Hair follicular keratinocyte (primary cell): ENCODE results near the gene SREBF2. TPM values are rescaled to one million over a fixed set of nuclear protein-coding genes. Genes with fewer than 3 reads are reported as not detected.

Experiments used
- total RNA-seq: library from RNA; depleted of rRNA; stranded (reverse); fragments of >200 nt; gene quantifications from 2 replicates; pipeline ENCODE4 v1.2.3, GENCODE V29; 2015

Gene SREBF2
- total RNA-seq, result 64.7 and 91.4 TPM in 2 replicates

DNA sequence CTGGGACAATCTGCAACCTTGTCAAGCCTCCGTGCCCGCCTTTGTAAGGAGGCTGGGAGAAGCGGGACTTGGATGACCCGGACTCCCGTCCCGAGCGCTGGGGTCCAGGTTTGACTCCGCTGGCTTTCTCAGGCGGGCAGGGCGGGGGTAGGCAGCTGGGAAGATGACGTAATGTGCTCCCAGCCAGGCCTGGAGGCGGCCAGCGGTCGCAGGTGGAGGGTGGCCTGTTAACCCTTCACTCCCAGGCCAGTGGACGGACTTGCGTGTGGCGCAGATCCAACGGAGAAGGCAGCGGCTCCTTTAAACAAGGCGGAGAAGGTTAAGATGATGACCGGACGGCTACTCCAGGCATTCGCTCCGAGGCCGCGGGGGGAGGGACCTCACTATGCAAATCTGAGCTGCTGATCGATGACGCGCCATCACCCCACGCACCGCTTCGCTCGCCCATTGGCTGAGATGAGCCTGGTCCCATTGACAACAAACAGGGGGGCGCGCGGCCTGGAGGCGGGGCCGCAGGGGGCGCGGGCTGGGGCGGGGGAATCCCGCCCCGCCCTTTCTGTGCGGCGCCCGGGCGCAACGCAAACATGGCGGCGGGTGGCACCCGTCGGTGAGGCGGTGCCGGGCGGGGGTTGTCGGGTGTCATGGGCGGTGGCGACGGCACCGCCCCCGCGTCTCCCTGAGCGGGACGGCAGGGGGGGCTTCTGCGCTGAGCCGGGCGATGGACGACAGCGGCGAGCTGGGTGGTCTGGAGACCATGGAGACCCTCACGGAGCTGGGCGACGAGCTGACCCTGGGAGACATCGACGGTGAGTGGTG, at the start of gene SREBF2:
Gene SREBF2, plus strand, starts transcription at position 553 of the 816 bp plus-strand sequence. Its CDS starts 166 bp downstream, at position 719.

DNA sequence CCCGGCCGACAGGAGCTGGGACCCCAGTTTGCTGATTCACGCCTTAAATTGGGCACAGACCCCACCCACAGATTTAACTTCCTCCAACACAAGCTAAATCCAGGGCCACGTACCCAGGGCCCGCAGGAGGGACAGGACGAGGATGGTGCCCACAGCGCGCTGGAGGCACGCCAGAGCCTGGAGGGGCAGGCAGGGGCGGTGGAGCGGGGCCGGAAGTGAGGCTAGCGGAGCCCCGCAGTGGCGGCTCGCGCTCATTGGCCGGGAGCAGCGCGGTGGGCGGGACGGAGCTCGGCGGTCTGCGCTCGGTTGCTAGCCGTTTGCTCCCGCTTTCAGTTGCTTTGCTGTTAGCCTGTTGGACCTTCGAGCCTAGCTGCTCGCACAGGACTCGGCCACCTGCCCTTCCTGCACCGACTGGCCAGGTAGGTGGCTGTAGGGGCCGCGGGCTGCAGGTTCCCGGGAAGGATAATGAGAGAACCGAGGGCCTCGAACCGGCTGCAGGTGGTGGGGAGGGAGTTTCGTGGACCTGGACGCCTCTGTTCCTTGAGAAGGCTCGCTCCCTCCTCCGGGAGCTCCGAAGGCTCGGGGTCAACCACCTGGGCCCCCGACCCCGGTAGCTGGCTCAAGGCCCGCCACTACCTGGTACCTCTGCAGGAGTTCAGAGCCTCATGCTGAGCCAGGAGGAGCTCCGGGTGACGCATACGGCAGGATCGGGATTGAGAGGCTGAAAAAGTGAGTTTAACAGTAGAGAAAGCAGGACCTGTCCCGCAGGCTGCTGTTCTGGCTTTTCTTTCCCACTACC, 32.4 kb upstream of the SREBF2 start, which contains the start of gene CCDC134:
Gene CCDC134, plus strand, starts transcription at position 332 of the 799 bp plus-strand sequence. CDS start 8,212 bp downstream, outside the sequence.

DNA sequence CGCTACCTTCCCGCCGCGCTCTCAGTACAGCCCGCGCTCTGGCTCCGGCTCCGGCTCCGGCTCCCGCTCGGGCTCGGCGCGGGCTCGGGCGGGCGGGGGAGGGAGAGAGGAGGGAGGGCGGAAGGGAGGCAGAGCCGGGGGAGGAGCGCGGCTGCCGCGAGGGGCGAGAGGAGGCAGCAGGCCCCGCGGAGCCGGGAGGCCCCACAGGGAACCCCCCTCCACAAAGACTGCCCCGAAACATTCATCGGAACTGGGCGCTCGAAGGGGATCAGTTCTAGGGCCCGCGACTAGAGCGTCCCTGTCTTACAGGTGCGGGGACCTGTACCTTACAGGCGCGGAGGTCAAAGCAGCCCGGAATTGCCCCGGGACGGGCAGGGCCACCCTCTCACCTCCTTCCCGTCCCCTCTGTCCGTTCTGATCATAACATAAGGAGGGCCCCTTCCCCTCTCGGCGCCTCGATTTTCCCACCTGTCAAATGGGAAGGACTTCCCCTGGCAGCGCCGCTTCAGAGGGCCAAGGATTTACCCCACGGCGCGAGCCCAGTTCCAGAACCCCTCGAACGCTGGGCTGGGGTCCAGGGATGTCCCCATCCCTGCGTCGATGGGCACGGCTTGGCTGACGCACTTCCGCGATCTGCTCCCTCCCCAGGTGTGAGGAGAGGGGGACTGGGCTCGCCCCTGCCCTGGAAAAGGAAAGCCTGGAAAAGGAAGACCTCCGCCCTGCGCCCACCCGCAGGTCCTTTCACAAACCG, 82.3 kb downstream of the SREBF2 start, which contains the start of gene SHISA8:
Gene SHISA8, minus strand, starts transcription at position 40 of the 751 bp plus-strand sequence. CDS start 407 bp downstream, outside the sequence.

DNA sequence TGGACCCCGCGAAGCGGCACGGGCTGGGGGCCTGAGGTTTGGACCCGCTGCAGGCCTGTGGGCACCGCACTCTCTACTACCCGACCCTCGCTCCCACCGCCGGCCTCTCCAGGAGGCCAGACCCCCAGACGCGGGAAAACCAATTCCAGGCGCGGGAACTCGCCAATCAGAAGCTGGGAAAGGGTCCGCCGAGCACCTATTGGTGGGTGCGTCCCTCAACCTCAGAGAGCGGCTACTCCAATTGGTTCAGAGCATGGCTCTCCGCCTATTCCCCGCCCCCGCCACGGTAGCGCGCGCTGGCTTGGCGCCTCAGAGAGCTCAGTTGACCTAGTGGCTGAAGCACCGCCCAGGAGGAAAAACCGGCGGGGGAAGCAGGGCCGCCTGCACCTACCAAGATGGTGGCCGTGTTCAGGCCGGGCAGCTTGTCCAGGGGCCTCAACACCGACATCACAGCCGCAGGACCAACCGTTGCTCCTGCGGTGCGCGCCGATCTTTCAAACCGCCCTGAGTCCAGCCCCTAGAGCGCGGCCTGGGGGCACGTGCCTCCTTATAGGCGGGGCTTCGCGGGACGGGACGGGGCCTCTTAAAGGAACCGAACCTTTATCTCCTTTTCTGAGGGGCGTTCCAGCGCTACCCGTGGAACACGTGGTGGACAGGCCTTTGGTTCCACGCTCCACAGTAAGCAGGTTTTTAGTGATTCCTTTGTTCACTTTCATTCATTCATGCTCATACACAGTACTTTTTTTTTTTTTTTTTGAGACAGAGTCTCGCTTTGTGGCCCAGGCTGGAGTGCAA, 113.9 kb downstream of the SREBF2 start, which contains the start of gene CENPM:
Gene CENPM, minus strand, starts transcription at position 524 of the 795 bp plus-strand sequence. Its CDS starts 76 bp downstream, at position 448.

DNA sequence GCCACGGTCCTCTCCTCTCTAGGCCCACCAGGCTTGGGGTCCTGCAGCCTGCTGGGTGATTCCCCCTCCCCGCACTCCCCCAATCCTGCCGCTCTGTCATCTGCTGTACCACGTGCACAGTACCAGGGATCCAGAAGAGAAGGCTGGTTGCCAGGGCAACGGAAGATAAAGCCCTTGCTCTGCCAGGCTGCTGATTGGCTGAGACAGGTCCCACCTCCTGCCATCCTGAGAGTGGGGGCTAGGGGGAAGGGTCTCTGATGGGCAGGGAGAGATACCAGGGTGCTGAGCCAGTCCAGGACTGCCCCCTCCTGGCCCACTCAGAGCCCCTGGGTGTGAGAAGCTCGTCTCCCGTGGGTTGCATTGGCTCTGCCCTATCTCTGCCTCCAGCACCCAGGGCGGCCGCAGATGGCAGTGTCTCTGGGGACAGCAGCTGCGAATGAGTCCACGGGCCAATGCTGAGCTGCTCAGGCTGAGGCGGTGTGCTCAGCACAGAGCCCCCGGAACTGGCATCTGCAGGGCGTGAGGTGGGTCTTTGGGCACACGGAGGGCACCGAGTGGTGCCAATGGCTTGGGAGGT, 119.1 kb downstream of the SREBF2 start, which contains the start of gene SMIM45:
Gene SMIM45, plus strand, starts transcription at position 253 of the 577 bp plus-strand sequence.

Other genes starting within 250 kb of the SREBF2 start
- 66.9 and 73.7 TPM in 2 replicates for gene PMM1, start 243.3 kb upstream of the SREBF2 start, total RNA-seq
- gene DESI1, start 212.1 kb upstream of the SREBF2 start, total RNA-seq, result 72.8 and 126 TPM in 2 replicates
- 273 and 461 TPM in 2 replicates for gene XRCC6, start 211.8 kb upstream of the SREBF2 start, total RNA-seq
- gene SNU13, start 144.2 kb upstream of the SREBF2 start, total RNA-seq, result 166 and 191 TPM in 2 replicates
- gene MEI1, start 133.6 kb upstream of the SREBF2 start, total RNA-seq, result 0.31 TPM in 1 of 2 replicates, not detected in the other
- gene CCDC134, start 32.4 kb upstream of the SREBF2 start, total RNA-seq, result 4.9 and 9.4 TPM in 2 replicates
- gene SHISA8, start 82.0 kb downstream of the SREBF2 start, total RNA-seq, result not detected in 2 replicates
- 0.23 TPM in 1 of 2 replicates, not detected in the other for gene TNFRSF13C, start 93.7 kb downstream of the SREBF2 start, total RNA-seq
- 9.0 and 35.0 TPM in 2 replicates for gene CENPM, start 114.0 kb downstream of the SREBF2 start, total RNA-seq
- gene SEPTIN3, start 136.3 kb downstream of the SREBF2 start, total RNA-seq, result 0.08 TPM in 1 of 2 replicates, not detected in the other
- not detected in 2 replicates for gene WBP2NL, start 165.7 kb downstream of the SREBF2 start, total RNA-seq
- gene NAGA, start 237.7 kb downstream of the SREBF2 start, total RNA-seq, result 25.4 and 27.9 TPM in 2 replicates
- 6.3 and 9.5 TPM in 2 replicates for gene PHETA2, start 241.1 kb downstream of the SREBF2 start, total RNA-seq
- gene SMDT1, start 246.6 kb downstream of the SREBF2 start, total RNA-seq, result 3.0 and 5.1 TPM in 2 replicates